HEK293 (cell line): ENCODE measurements around the gene SIGLEC12.

Source experiments
- KLF1 ChIP-seq: fragments of 450-650 bp; formaldehyde crosslinking; IDR thresholded peaks from 2 replicates; pipeline ENCODE4 v1.5.1; 2016; ENCODE audit warnings: missing biosample characterization, missing genetic modification characterization
- TCF7L2 ChIP-seq: IDR thresholded peaks from 2 replicates; pipeline ENCODE4 v1.6.1; 2011; ENCODE audit warnings: low read depth, mild to moderate bottlenecking, inconsistent platforms, low read length, moderate library complexity, borderline replicate concordance
- ZNF114 ChIP-seq: fragments of 450-650 bp; formaldehyde crosslinking; IDR thresholded peaks from 2 replicates; pipeline ENCODE4 v1.5.0; 2017; ENCODE audit warnings: missing biosample characterization, missing genetic modification characterization
- ZNF132 ChIP-seq: fragments of 450-650 bp; formaldehyde crosslinking; IDR thresholded peaks from 2 replicates; pipeline ENCODE4 v1.5.1; 2017; ENCODE audit warnings: missing biosample characterization, missing genetic modification characterization, borderline replicate concordance
- ZNF157 ChIP-seq: fragments of 450-650 bp; formaldehyde crosslinking; IDR thresholded peaks from 2 replicates; pipeline ENCODE4 v1.5.1; 2016; ENCODE audit warnings: missing biosample characterization, missing genetic modification characterization
- ZNF404 ChIP-seq: fragments of 450-650 bp; formaldehyde crosslinking; IDR thresholded peaks from 2 replicates; pipeline ENCODE4 v1.5.1; 2017; ENCODE audit warnings: missing biosample characterization, missing genetic modification characterization
- ZNF549 ChIP-seq: fragments of 450-650 bp; IDR thresholded peaks from 2 replicates; pipeline ENCODE4 v1.5.1; 2018; ENCODE audit warnings: missing biosample characterization, missing genetic modification characterization, mild to moderate bottlenecking, inconsistent platforms, moderate library complexity
- ZNF660 ChIP-seq: fragments of 450-650 bp; IDR thresholded peaks from 2 replicates; pipeline ENCODE4 v1.5.1; 2018; ENCODE audit warnings: missing biosample characterization, mild to moderate bottlenecking, missing genetic modification characterization

- no peak for TF ChIP-seq ZNF157
- TF ChIP-seq ZNF114 (tag by site-specific recombination), result no peak
- no peak for TF ChIP-seq ZNF660
- no peak for TF ChIP-seq ZNF549 (tag by site-specific recombination)
- TF ChIP-seq ZNF404, result no peak
- TF ChIP-seq TCF7L2, result no peak
- no peak for TF ChIP-seq KLF1 (tag by site-specific recombination)
- TF ChIP-seq ZNF132 (tag by site-specific recombination), result no peak
Measured at GRCh38 chr19:51503286-51503817, 1.8 kb upstream of the SIGLEC12 start.
